Measurements from ENCODE around the gene LSM10. TPM values are rescaled to one million over a fixed set of nuclear protein-coding genes. Genes with fewer than 3 reads are reported as not detected.

The LSM10 gene
- total RNA-seq, 4 donors from 2014 or later: 3.7 to 48.1 (median 15.1) TPM

- H3K27ac ChIP-seq: no peak overlapping the region
- H3K4me1 ChIP-seq: peaks cover 6 to 15% of the 10 kb centered on the region in 2 donors
- DNase-seq: no peak
- H3K4me3 ChIP-seq: no peak overlapping the region
- H3K36me3 ChIP-seq: no peaks in the 10 kb centered on the region
- intact Hi-C loops (cut with DNase I; ENCODE audit: low total_unique reads): no loop called here
- H3K9me3 ChIP-seq: no peaks in the 10 kb centered on the region
- TF ChIP-seq CTCF (IDR thresholded peaks at IDR 0.05) (no peak), POLR2A (IDR thresholded peaks at IDR 0.05) (no peak)
- H3K27me3 ChIP-seq: no peaks in the 10 kb centered on the region
Observed at GRCh38 chr1:36390411-36390810, 7.3 kb downstream of the LSM10 start.

GRCh38 chr1:36389999-36390398, 7.7 kb downstream of the LSM10 start:
- no peaks in the 10 kb centered on the region for H3K36me3 ChIP-seq
- TF ChIP-seq POLR2A (IDR thresholded peaks at IDR 0.05) (no peak), CTCF (IDR thresholded peaks at IDR 0.05) (no peak)
- no peaks in the 10 kb centered on the region for H3K27me3 ChIP-seq
- peaks cover 6 to 15% of the 10 kb centered on the region in 2 donors for H3K4me1 ChIP-seq
- intact Hi-C loops (cut with DNase I; ENCODE audit: low total_unique reads): no loop called here
- peak overlapping the region in 1 of 2 donors; percentile 99 for H3K27ac ChIP-seq
- no peak overlapping the region for H3K4me3 ChIP-seq
- DNase-seq: no peak
- H3K9me3 ChIP-seq: no peaks in the 10 kb centered on the region

GRCh38 chr1:36389261-36389660, 8.4 kb downstream of the LSM10 start:
- Histone ChIP-seq H3K9me3 (no peaks in the 10 kb centered on the region), H3K27me3 (no peaks in the 10 kb centered on the region), H3K36me3 (no peaks in the 10 kb centered on the region), H3K4me1 (peaks cover 6 to 15% of the 10 kb centered on the region in 2 donors), H3K4me3 (no peak overlapping the region), H3K27ac (peak overlapping the region; percentile 99)
- TF ChIP-seq CTCF (IDR thresholded peaks at IDR 0.05) (no peak), POLR2A (IDR thresholded peaks at IDR 0.05) (no peak)
- DNase-seq: no peak
- intact Hi-C loops (cut with DNase I; ENCODE audit: low total_unique reads): no loop called here

- TF ChIP-seq CTCF (IDR thresholded peaks at IDR 0.05) (no peak), POLR2A (IDR thresholded peaks at IDR 0.05) (no peak)
- H3K27ac ChIP-seq: peak overlapping the region; percentile 99
- peak; percentile 57 to 75 for DNase-seq
Observed at GRCh38 chr1:36387141-36387949, 10.4 kb downstream of the LSM10 start.

More at GRCh38 chr1:36387141-36387949, 10.4 kb downstream of the LSM10 start:
- H3K9me3 ChIP-seq: no peaks in the 10 kb centered on the region
- H3K27me3 ChIP-seq: no peaks in the 10 kb centered on the region
- H3K36me3 ChIP-seq: no peaks in the 10 kb centered on the region
- H3K4me3 ChIP-seq: peak overlapping the region; percentile 19 to 95
- intact Hi-C loops (cut with DNase I; ENCODE audit: low total_unique reads): no loop called here
- peaks cover 6 to 11% of the 10 kb centered on the region in 2 donors for H3K4me1 ChIP-seq
